Activated CD4-positive, CD25-positive, alpha-beta regulatory T cell treated with anti-CD3 and anti-CD28 coated beads, Interleukin-2, amount 50 U/mL, for 24 hours (primary cell): ENCODE data around the gene PNPLA2.
A peak's percentile ranks its signal among the peaks of the same experiment; 100 is the strongest.

Source experiments
- ATAC-seq, 2 donors: fragments of 150-1000 bp; cut with Tn5 transposase; one replicate each; pipeline ENCODE4 v1.10.0; 2021; ENCODE audit warnings: mild to moderate bottlenecking in 1 of 2, moderate library complexity in 1 of 2

Gene PNPLA2

DNA sequence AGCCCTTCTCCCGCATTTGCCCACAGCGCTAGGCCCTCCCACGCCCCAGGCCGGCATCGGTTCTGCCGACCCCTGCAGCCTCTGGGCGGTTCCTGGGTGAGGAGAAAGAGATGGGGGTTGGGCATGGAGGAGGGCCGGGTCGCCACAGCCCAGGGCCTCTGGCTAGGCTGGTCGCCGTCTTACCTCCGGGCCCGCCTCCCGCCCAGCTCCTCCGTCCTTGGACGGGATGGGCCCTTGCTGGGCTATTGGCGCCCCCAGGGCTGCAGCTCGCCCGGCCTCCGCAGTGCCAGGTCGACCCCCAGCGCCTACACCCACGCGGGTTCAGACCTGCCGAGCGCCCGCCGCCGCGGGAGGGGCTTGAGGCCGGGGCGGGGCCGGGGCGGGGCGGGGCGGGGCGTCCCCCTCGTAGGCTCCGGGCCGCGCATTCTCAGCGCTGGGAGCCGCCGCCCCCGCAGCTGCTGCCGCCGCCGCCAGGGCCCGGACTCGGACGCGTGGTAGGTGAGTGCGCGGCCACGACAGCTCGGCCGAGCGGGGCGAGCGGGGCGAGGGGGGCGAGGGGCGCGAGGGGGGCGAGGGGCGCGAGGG is 13.9 kb downstream of the PNPLA2 start, which contains the start of gene CD151:
Gene CD151 (plus strand): TSS at position 424 of the 585 bp plus-strand sequence. CDS start 3,118 bp downstream, outside the sequence.
- peak; percentile 50 to 62 for ATAC-seq

DNA sequence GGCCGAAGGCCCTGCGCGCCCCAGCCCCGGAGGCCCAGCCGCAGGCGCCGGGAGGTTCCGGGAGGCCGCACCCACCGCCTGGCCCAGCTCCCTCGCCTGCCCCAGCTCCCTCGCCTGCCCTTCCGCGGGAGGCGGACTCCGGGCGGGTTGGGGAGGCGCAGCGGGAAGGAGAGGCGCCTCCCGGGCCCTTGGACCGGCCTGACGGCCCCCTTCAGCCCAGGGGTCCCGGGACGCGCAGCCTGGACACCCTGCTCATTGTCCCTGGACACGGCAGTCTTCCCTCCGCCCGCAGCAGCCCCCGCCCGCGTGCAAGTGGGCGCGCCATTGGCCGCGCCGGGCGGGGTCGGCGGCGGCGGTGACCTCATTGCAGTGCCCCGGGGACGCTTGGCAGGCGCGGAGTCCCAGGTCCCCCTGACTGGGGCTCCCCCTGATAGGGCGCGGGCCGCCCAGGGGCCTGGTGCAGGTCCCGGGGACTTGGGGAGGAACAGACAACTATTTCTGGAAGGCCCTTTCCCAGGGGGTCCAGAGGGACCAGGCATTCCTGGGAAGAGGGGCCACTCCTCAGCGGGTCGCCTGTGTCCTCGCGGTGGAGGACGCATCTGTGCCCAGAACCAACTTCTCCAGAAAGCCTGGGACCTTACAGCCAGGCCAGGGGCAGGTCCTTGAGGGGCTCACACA is 14.5 kb downstream of the PNPLA2 start:
- peak; percentile 20 to 22 for ATAC-seq

DNA sequence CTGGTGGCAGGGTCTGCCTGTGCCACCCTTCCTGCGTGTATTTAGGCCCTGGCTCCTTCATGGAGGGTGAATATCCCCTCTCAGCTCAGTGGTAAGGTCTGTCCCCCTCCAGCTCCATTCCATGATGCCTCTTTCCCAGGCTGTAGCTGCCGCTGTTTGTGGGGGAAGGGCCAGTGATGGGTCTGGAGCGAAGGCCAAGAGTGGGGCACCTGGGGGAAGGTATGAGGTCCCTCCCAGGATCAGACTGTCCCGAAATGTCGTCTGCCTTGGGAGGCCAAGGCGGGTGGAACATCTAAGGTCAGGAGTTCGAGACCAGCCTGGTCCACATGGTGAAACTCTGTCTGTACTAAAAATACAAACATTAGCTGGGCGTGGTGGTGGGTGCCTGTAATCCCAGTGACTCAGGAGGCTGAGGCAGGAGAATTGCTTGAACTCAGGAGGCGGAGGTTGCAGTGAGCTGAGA is 15.2 kb downstream of the PNPLA2 start:
- ATAC-seq, result no peak

DNA sequence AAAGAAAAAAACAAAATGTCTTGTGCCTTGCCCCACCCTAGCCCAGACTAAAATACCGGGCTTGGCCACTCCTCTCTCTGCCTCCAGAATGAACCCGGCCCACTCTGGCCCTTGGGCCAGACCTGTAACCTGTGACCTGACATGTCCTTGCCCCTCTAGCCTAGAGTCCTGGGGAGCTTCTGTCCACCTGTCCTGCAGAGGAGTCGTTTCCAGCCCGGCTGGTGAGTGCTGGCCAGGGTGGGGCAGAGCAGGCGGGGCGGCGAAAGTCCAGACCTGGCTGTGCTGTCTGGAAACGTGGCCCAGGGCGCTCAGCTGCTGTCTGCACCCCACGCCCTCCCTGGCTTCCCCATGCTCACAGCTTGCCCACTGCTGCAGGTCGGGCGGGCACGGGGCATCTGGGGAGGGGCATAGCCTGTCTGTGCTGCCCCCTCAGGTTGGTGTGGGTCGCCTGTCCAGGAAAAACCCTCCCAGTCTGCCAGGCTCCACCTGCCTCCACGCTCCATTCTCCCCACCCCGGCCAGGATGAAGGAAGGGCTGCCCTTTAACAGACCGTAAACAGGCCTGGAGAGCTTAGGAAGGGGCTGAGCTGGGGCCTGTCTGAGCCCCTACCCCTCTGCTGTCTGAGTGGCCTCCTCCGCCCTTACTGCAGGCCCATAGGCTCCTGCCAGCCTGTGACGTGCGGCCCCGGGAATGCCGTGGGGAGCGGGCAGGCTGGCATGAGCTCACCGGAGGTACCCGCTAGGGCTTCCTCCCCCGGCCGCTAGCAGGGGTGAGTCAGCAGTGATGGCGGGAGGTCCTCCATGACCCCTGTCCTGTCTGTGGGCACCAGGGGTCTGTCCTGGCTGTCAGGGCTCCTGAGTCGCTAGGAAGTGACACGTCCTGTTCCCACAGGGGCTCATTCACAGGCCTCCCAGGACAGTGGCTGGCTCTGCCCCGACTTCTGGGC is 15.9 kb downstream of the PNPLA2 start:
- ATAC-seq, result no peak

DNA sequence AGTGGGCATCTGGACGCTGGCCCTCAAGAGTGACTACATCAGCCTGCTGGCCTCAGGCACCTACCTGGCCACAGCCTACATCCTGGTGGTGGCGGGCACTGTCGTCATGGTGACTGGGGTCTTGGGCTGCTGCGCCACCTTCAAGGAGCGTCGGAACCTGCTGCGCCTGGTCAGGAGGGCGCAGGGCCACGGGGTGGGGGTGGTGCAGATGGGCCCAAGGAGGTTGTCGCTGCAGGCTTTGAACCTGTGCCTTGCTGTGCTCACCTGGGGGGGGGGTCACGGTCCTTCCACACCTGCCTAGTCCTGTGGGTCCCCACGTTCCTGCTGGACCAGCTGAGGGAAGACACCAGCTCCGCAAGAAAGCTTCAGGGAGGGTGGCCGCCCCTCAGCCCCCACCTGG is 17.6 kb downstream of the PNPLA2 start:
- ATAC-seq, result no peak

DNA sequence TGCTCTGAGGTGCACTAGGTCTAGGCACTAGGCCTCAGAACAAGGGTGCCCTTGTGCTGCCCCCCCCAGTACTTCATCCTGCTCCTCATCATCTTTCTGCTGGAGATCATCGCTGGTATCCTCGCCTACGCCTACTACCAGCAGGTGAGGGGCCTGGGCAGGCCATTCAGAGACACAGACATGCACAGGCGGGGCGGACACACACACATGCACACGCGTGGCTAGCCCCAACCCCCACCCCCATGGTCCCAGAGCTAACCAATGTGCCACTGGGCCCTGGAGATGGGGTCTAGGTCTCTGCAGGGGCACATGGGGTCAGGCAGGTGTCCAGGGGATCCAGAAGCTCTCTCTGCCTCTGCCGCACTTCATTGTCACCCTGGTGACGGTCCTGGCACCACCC is 18.0 kb downstream of the PNPLA2 start:
- ATAC-seq, result no peak

DNA sequence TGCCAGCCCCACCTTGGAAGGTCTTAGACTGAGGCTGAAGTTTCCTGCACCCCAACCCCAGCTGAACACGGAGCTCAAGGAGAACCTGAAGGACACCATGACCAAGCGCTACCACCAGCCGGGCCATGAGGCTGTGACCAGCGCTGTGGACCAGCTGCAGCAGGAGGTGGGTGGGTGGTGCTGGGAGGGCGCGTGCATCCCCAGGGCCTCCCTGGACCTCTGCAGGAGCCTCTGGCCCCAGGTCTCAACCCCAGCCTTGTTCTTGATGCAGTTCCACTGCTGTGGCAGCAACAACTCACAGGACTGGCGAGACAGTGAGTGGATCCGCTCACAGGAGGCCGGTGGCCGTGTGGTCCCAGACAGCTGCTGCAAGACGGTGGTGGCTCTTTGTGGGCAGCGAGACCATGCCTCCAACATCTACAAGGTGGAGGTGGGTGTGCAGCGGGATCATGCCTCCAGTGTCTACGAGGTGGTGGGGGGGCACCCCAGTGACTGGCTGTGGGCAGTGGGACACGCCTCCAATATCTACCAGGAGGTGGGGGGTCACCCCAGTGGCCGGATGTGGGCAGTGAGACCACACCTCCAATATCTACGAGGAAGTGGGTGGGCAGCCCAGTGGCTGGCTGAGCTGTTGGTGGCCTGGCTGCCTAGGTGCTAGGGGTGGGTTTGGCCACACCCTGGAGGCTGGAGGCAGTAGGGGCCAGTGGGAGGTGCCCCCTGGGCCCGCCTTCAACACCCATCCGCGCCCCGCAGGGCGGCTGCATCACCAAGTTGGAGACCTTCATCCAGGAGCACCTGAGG is 18.7 kb downstream of the PNPLA2 start:
- ATAC-seq, result no peak

DNA sequence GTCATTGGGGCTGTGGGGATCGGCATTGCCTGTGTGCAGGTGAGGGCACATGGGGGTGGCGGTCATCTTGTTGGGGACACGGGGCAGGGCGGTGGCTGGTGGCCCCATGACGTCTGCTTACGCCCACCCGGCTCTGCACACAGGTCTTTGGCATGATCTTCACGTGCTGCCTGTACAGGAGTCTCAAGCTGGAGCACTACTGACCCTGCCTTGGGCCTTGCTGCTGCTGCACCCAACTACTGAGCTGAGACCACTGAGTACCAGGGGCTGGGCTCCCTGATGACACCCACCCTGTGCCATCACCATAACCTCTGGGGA is 19.2 kb downstream of the PNPLA2 start:
- no peak for ATAC-seq

DNA sequence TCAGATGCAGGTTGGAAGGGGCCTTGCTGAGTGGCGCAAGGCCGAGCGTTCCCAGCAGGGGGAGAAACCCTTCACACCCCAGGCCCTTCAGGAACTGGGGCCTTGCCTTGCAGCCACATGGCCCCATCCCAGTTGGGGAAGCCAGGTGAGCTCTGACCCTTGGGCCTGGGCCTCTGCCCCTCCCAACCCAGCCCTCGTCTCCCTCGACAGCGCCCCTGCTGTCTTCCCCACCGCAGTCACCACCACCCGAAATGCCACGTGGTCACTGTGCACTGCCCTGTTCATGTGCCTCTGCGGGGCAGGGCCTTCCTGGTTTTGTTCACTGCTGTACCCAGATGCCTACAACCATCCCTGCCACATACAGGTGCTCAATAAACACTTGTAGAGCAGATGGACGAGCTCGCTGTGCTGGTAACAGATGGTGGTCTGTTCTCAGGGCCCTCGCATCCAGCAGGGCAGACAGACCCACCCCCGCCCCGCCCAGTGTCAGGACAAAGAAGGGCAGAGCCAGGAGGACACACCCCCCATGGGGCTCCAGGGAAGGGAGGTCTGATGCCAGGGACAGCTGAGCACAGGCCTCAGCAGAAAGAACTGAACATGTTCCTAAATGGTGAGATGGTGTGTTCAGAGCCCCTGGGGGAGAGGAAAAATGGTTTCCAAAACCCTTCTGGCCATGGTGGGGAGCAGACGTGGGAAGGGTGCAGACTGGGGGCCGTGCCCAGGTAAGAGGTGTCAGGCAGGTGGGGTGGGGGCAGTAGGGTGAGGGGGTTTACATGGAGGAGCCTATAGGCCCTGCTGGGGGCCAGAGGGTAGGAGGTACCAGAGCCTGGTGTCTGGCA is 19.9 kb downstream of the PNPLA2 start:
- ATAC-seq, result no peak

DNA sequence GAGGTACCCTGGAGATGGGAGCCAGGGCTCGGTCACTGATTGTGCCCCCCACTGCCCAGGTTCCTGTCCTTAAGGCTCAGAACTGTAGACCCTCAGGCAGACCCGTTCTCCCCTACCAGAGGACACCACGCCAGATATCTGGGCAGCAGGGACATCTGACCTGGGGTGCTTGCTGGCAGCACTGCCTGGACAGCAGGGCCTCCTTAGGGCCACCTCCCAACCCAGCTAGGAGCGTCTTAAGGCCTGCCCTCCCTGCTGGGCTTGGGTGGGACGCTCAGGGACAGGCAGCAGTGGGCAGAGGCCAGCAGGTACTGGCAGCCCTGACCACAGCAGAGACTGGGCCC is 20.5 kb downstream of the PNPLA2 start:
- ATAC-seq, result no peak

DNA sequence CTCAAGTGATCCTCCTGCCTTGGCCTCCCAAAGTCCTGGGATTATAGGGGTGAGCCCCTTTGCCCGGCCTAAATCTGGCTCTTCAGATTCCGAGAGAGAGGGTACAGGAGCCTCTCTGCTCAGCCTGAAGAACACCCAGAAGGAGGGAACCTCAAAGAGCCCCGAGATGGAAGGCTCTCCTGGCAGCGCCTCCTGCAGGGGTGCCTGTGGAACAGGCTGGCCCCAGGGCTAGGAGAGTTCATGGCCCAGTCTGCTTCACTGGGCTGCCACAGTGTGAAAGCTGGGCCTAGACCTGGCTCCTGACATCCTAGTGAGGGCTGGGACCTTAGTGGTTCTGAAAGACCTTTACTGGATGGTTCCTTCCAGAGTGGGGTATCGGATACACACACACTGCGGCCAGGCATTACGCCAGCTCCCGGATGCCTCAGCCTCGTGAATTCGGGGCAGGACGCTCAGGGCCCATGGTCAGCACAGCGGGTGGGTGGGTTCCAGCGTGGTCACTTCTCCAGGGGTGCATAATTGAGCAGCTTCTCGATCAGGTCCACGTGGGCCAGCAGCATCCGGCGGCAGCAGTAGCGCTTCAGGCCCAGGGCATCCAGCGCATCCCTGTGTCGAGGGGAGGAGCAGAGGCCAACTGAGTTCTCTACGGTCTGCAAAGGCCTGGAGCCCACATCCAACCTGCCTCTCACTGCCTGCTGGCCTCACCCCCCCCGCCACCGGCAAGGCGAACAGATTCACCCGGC is 21.3 kb downstream of the PNPLA2 start:
- no peak for ATAC-seq

DNA sequence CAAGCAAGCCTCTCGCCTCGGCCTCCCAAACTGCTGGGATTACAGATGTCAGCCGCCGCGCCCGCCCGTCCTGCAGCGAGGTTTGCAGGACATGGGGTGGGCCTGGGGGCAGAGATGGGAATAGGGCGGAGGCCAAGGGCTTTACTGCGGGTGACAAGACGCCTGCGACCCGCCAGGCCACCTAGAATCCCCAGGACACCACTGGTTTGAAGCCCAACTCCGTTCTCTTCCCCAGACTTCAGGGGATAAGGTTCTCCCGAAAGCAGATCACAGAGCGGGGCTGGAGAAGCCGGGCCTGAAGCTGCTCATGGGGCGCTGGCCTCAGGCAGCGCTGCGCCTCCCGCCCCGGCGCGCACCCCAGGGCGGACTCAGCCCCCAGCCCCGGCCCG is 23.3 kb downstream of the PNPLA2 start:
- ATAC-seq, result peak; percentile 46 to 52

DNA sequence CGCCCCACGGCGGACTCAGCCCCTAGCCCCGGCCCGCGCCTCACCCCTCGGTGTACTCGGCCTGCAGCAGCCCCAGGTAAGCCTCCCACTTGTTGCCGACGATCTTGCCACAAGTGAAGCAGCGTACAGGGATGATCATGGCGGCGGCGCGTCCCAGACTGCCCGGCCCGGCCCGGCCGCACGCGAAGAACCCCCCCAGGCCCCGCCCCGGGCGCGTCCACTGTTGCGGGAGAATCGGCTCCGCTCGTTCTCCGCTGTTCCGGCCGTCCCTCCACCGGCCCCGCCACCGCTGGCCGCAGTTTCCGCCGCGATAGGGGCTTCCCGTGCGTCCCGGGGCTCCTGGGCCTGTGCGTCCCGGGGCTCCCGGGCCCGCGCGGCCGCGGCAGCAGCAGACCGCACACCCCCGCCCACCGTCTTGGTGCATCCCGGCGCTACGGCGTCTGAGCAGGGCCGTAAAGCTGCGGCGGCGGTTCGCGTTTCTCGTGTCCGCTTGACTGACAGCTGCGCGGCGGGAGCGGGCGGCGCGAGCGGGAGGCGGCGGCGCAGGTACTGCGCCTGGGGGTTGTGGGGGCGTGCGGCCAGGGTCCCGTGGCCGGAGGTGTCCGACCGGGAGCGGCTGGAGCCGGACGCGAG is 23.8 kb downstream of the PNPLA2 start, which contains the start of the genes POLR2L and TSPAN4:
Gene POLR2L (minus strand): TSS at position 160 of the 633 bp plus-strand sequence. CDS start 21 bp downstream, at position 139.
Gene TSPAN4 (plus strand): TSS at position 483 of the 633 bp plus-strand sequence. CDS start 7,453 bp downstream, outside the sequence.
- ATAC-seq, result peak; percentile 83 to 85

DNA sequence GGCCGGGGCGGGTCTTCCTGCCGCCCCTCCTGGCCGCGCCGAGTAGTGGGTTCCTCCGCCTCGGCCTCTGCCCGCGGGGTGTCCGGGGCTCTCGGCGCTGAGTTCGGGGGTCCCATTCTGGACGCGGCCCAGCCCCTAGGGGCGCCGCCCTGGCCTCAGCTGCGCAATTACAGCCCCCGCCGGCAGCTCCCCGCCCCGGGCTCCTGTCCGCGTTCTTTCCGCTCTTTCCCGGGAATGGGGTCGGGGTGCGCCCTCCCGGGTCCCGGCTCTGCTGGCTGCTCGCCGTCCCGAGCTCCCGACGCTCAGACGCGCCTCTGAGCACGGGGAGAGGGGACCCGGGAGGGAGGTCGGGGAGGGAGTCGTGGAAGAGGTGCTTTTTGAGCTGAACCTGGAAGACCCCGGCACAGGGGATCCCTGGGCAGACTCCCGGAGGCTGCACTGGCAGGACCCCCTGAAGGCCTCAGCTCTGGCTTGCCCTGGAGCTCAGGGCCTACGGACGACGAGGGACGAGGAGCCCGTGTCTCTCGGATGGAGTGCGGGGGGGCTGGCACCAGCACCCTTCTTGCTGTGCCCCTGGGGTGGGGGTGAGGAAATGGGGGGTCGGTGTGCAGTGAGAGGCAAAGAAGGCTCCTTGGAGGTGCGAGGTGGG is 24.5 kb downstream of the PNPLA2 start:
- no peak for ATAC-seq

DNA sequence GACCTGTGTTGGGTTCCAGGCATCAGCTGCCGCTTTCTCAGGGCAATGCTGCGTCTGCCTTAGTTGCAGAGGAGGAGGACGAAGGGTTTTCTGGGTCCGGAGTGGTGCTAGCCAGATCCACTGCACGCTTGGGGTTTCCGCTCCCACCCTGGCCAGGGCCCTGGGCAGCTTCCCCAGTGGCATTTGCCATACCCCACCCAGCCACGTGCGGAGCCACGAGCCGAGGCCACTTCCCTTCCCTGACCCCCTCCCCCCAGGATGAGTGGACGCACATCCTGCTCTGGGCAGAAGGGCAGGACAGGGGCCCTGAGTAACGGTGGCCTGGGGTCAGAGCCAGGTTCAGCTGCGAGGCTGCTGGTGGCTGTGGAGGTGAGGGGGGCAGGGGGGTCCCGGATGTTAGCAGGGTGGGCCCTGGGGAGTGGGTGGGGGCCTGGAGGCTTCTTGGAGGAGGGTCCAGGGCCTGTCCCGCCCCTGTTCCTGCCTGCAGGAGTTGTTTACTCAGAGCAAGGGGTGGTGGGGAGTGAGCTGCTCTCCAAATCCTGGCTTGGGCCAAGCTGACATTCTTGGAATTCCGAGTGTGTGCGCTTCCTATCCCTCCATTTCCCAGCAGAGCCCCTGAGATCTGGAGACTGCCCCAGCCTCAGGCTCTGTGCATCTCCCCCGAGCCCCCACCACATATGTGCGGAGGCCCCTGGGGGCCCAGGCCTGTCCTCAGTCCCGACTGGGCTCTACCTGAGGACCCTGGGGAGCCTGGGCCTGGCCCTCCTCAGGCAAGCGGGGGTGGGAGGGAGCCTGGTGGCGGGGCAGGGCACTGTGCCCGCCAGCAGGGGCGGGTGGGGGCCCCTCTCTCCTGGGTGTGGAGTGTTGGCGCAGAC is 25.3 kb downstream of the PNPLA2 start:
- ATAC-seq, result no peak

DNA sequence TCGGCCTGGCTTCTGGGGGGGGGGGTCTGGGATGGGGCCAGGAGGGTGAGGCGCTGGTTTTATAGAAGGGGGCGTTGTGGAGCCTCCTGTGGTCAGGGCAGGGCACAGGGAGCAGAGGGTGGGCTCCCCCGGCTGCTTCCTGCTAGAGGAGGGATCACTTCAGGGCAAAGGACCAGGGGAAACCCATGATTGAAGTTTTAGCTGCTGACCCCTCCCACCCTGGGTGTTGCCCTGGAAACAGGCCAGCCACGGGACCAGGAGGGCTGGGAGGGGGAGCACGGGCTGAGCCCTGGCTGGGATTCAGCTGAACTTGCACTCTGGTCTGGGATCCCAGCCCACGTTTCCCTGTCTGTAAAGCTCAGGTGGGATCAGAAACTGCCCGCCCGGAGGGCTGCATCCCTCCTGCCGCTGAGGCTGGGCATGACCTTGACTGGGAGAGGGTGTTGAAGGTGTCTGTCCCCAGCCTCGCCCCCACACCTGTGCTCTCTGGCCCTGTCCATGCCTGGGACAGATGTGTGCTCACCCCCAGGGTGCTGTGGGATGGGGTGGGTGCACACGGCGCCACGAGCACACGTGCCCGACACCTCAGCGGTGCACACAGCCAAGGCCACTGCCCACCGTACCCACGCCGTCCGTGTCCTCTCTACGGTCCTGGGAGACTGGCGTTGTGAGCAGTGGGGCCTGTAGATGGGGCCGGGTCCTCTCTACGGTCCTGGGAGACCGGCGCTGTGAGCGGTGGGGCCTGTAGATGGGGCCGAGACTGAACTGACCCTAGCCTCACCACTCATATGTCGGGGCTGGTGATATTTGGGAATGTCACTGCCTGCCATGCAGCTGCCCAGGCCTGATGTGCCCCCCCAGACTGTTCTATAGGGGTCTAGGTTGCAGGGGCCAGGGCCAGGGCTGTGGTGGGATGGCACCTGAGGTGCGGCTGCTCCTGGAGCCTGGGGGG is 26.3 kb downstream of the PNPLA2 start:
- no peak for ATAC-seq

DNA sequence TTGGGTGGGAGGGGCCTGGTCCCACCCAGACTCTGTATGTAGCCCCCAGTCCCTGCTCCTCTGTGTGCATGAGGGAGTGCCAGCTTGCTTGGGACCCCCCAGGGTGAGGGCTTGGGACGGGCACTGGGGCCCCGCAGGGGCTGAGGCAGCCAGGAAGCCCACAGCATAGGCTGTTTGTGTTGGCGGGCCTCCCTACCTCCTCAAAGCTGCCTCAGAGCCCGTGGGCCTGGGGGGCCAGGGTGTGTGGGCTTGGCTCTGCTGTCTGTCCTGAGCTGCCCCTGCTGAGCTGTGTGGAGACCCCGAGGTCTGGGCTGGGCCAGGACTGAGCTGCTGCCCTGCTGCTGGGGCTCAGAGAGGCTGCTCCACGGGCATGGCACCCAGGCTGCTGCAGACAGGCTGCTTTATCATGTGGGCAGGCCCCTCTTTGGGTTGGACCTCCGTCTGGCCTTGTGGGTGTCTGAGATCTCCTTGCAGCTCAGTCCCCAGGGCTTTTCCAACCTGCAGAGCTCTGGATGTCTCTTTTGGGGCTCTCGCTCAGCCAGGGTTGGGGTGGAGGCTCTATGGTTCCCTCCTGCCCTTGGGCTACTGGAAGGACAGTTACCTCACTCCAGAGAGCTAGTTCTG is 27.3 kb downstream of the PNPLA2 start:
- no peak for ATAC-seq
